Stomach (tissue), 4 donors: ENCODE results near the gene IL4.

Experiments used
- POLR2A ChIP-seq, 4 donors: fragments of 450-650 bp; IDR thresholded peaks; one replicate each; pipeline ENCODE4 v1.6.1; 2016; ENCODE audit warnings: antibody characterized with exemption in 4 of 4, control low read depth in 2 of 4, mild to moderate bottlenecking in 1 of 4, moderate library complexity in 1 of 4
- TF ChIP-seq, protein P1 (sequence below), 7 experiments: fragments of 450-650 bp in 4 of 7; fragments of 200-600 bp in 3 of 7; sonication (generic) in 3 of 7; IDR thresholded peaks; one replicate each; pipeline ENCODE4 v1.5.1; 2016 to 2019; ENCODE audit warnings: antibody characterized with exemption in 7 of 7, control low read depth in 2 of 7, mild to moderate bottlenecking in 1 of 7

DNA sequence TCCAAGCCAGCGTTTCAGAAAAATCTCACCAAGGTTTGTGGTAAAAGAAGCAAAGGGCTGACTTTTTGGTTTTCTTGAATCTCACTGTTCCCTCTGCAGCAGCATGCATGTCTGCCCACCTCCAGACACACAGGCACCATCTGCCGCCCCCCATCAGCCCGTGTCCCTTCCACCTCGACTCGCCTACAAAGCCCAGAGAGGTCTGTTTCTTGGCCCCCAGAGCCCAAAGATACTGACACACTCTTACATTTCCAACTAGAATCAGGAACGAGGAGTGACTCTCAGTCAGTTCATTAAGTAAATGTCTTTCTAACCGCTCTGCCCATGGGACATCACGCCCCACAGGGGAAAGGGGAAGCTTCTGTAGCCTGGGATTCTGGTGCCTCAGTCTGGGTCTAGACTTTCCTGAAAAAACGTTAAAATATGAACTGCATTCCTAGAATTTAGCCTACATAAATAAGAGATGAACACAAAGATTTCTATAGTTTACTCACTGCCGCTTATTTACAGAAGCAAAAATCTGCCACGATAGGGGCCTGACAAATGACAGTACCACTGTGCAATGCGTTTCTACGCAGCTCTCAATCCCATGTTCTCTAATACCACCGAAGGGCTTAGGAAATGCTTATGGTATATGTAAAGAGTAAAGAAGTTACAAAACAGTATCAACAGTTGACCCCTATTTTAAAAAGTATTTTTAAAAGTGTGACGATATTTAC is 4.1 kb downstream of the IL4 start:
- TF ChIP-seq, protein P1, sequence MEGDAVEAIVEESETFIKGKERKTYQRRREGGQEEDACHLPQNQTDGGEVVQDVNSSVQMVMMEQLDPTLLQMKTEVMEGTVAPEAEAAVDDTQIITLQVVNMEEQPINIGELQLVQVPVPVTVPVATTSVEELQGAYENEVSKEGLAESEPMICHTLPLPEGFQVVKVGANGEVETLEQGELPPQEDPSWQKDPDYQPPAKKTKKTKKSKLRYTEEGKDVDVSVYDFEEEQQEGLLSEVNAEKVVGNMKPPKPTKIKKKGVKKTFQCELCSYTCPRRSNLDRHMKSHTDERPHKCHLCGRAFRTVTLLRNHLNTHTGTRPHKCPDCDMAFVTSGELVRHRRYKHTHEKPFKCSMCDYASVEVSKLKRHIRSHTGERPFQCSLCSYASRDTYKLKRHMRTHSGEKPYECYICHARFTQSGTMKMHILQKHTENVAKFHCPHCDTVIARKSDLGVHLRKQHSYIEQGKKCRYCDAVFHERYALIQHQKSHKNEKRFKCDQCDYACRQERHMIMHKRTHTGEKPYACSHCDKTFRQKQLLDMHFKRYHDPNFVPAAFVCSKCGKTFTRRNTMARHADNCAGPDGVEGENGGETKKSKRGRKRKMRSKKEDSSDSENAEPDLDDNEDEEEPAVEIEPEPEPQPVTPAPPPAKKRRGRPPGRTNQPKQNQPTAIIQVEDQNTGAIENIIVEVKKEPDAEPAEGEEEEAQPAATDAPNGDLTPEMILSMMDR (IDR thresholded peaks at IDR 0.05) = no peak
- TF ChIP-seq POLR2A (IDR thresholded peaks at IDR 0.05) = no peak
